IMR-90 (cell line): Measurements from ENCODE around the gene NOVA2. TPM values are rescaled to one million over a fixed set of nuclear protein-coding genes. Genes with fewer than 3 reads are reported as not detected.

ENCODE experiments used
- ATAC-seq: fragments of 200-7000 bp; cut with Tn5 transposase; 2 replicates; pipeline ENCODE4 v1.9.1; 2020; ENCODE audit warnings: low read depth, mild to moderate bottlenecking, moderate library complexity
- BruUV-seq: library from RNA; stranded (reverse); fragments of 400-500 nt; replicated peaks from 2 replicates; lab custom pipeline; 2021; lab: Mats Ljungman, UMichigan
- CTCF ChIA-PET: fragments of 300-600 bp; formaldehyde crosslinking; extraction: SDS; loops from one replicate; lab custom pipeline; 2021; ENCODE audit warnings: antibody characterized with exemption; lab: Yijun Ruan, JAX
- POLR2A ChIA-PET: fragments of 300-600 bp; sonication (Branson Sonifier 250); formaldehyde crosslinking; loops from one replicate; lab custom pipeline; 2022; ENCODE audit warnings: antibody characterized with exemption; ENCODE audit not compliant: unreplicated experiment; lab: Charles Lee
- DNase-seq: peaks from one replicate; pipeline ENCODE4 v3.0.0; 2013
- H2AFZ ChIP-seq: replicated peaks from 2 replicates; pipeline ENCODE3; 2013; ENCODE audit warnings: low read length, mild to moderate bottlenecking; ENCODE audit not compliant: poor library complexity
- H2AK5ac ChIP-seq: 2 replicates; pipeline ENCODE4 v1.6.1; 2013; ENCODE audit warnings: low read depth, low read length, inconsistent platforms
- H2AK9ac ChIP-seq: replicated peaks from 2 replicates; pipeline ENCODE3; 2013; ENCODE audit warnings: mild to moderate bottlenecking, low read depth, low read length, moderate library complexity; ENCODE audit not compliant: poor library complexity
- H2BK120ac ChIP-seq: 2 replicates; pipeline ENCODE4 v1.6.1; 2013; ENCODE audit warnings: low read depth, low read length, inconsistent platforms
- H2BK15ac ChIP-seq: 3 replicates; pipeline ENCODE4 v1.6.1; 2013; ENCODE audit warnings: low read depth, low read length, inconsistent platforms
- H2BK20ac ChIP-seq: 2 replicates; pipeline ENCODE4 v1.6.1; 2013; ENCODE audit warnings: low read depth, mild to moderate bottlenecking, inconsistent platforms, low read length, moderate library complexity
- H2BK5ac ChIP-seq: 2 replicates; pipeline ENCODE4 v1.6.1; 2013; ENCODE audit warnings: mild to moderate bottlenecking, low read depth, low read length, inconsistent platforms; ENCODE audit not compliant: poor library complexity, severe bottlenecking
- H3K14ac ChIP-seq: replicated peaks from 2 replicates; pipeline ENCODE4 v1.6.1; 2013; ENCODE audit warnings: low read depth, low read length, inconsistent platforms
- H3K18ac ChIP-seq: 2 replicates; pipeline ENCODE4 v1.6.1; 2013; ENCODE audit warnings: low read depth, low read length, control low read depth
- H3K23ac ChIP-seq: 2 replicates; pipeline ENCODE4 v1.6.1; 2013; ENCODE audit warnings: low read depth, low read length, inconsistent platforms
- H3K27ac ChIP-seq: 2 replicates; pipeline ENCODE4 v1.5.1; 2013; ENCODE audit warnings: mild to moderate bottlenecking, control low read depth, low read length; ENCODE audit not compliant: insufficient read depth
- H3K27me3 ChIP-seq: 2 replicates; pipeline ENCODE4 v1.6.1; 2013; ENCODE audit warnings: low read length; ENCODE audit not compliant: control insufficient read depth, insufficient read depth
- H3K36me3 ChIP-seq: 2 replicates; pipeline ENCODE4 v1.6.1; 2013; ENCODE audit warnings: low read length, mixed read lengths; ENCODE audit not compliant: control insufficient read depth, insufficient read depth
- H3K4ac ChIP-seq: 2 replicates; pipeline ENCODE4 v1.6.1; 2013; ENCODE audit warnings: low read depth, low read length, inconsistent platforms
- H3K4me1 ChIP-seq: 2 replicates; pipeline ENCODE4 v1.6.1; 2013; ENCODE audit warnings: low read length, mixed read lengths; ENCODE audit not compliant: control insufficient read depth, insufficient read depth
- H3K4me2 ChIP-seq: 2 replicates; pipeline ENCODE4 v1.6.1; 2013; ENCODE audit warnings: low read depth, mild to moderate bottlenecking, control low read depth, low read length, moderate library complexity
- H3K4me3 ChIP-seq: 2 replicates; pipeline ENCODE4 v1.5.1; 2013; ENCODE audit warnings: low read depth, mild to moderate bottlenecking, control low read depth, low read length, moderate library complexity; ENCODE audit not compliant: insufficient read depth
- H3K56ac ChIP-seq: 2 replicates; pipeline ENCODE4 v1.6.1; 2013; ENCODE audit warnings: low read length, inconsistent platforms; ENCODE audit not compliant: insufficient read depth; ENCODE audit errors: extremely low read depth
- H3K79me1 ChIP-seq, 2 experiments: 2 replicates each; pipeline ENCODE4 v1.6.1; 2013; ENCODE audit warnings: low read length in 2 of 2, inconsistent platforms in 1 of 2, low read depth in 1 of 2
- H3K9ac ChIP-seq: 2 replicates; pipeline ENCODE4 v1.6.1; 2013; ENCODE audit warnings: low read depth, low read length, control low read depth
- H3K9me1 ChIP-seq: 2 replicates; pipeline ENCODE4 v1.6.1; 2013; ENCODE audit warnings: low read length, inconsistent platforms; ENCODE audit not compliant: insufficient read depth
- H3K9me3 ChIP-seq: 2 replicates; pipeline ENCODE4 v1.6.1; 2013; ENCODE audit warnings: low read length; ENCODE audit not compliant: control insufficient read depth, insufficient read depth
- H4K20me1 ChIP-seq: 2 replicates; pipeline ENCODE4 v1.6.1; 2013; ENCODE audit warnings: low read length, inconsistent platforms; ENCODE audit not compliant: insufficient read depth
- H4K5ac ChIP-seq: 2 replicates; pipeline ENCODE4 v1.6.1; 2013; ENCODE audit warnings: mild to moderate bottlenecking, low read depth, low read length, control low read depth
- H4K8ac ChIP-seq, 2 experiments: 2 replicates each; pipeline ENCODE4 v1.6.1; 2013; ENCODE audit warnings: low read depth in 2 of 2, low read length in 2 of 2, control low read depth in 1 of 2, inconsistent platforms in 1 of 2
- H4K91ac ChIP-seq: 2 replicates; pipeline ENCODE4 v1.6.1; 2013; ENCODE audit warnings: low read depth, low read length, inconsistent platforms; ENCODE audit not compliant: insufficient read depth
- BHLHE40 ChIP-seq: fragments of 150-350 bp; IDR thresholded peaks from 2 replicates; pipeline ENCODE4 v1.6.1; 2016; ENCODE audit warnings: mild to moderate bottlenecking, low read depth, low read length
- FOS ChIP-seq: fragments of 150-350 bp; IDR thresholded peaks from 2 replicates; pipeline ENCODE4 v1.6.1; 2016; ENCODE audit warnings: low read depth, low read length
- MAFK ChIP-seq: IDR thresholded peaks from 2 replicates; pipeline ENCODE4 v1.6.1; 2012; ENCODE audit warnings: low read depth, low read length, improper control_type of control experiment
- MAZ ChIP-seq: IDR thresholded peaks from 2 replicates; pipeline ENCODE4 v1.6.1; 2012; ENCODE audit warnings: low read depth, mild to moderate bottlenecking, low read length, improper control_type of control experiment, moderate library complexity, borderline replicate concordance
- MXI1 ChIP-seq: IDR thresholded peaks from 2 replicates; pipeline ENCODE4 v1.6.1; 2012; ENCODE audit warnings: low read depth, mild to moderate bottlenecking, low read length, moderate library complexity, borderline replicate concordance
- NFE2L2 ChIP-seq: fragments of 150-350 bp; IDR thresholded peaks from 2 replicates; pipeline ENCODE4 v1.6.1; 2016; ENCODE audit warnings: low read depth, mild to moderate bottlenecking, low read length
- POLR2A ChIP-seq: IDR thresholded peaks from 2 replicates; pipeline ENCODE4 v1.6.1; 2012; ENCODE audit warnings: mild to moderate bottlenecking, low read depth, low read length
- RAD21 ChIP-seq: IDR thresholded peaks from 2 replicates; pipeline ENCODE4 v1.6.1; 2012; ENCODE audit warnings: low read length, improper control_type of control experiment
- RFX5 ChIP-seq: IDR thresholded peaks from 2 replicates; pipeline ENCODE4 v1.8.0; 2012; ENCODE audit warnings: low read depth, mild to moderate bottlenecking, low read length, moderate library complexity
- SMC3 ChIP-seq: fragments of 150-350 bp; IDR thresholded peaks from 2 replicates; pipeline ENCODE4 v1.6.1; 2016; ENCODE audit warnings: low read depth, mild to moderate bottlenecking, antibody characterized with exemption, low read length, moderate library complexity
- WGBS, 2 experiments: methylation state at CpG; one replicate each; pipeline versions ENCODE4 v1.1.5 to v1.1.7; 2013; ENCODE audit warnings: missing lambda C conversion rate in 2 of 2; ENCODE audit not compliant: insufficient read length in 1 of 2; ENCODE audit errors: extremely low coverage in 2 of 2; 5-methylcytosine and 5-hydroxymethylcytosine counted together
- dilution Hi-C: fragments of 300-500 bp; cut with HindIII; formaldehyde crosslinking; loops from one replicate; pipeline ENCODE4 v1.14.3; 2018; ENCODE audit warnings: low sequenced_read_pairs; ENCODE audit not compliant: unreplicated experiment
- in situ Hi-C: fragments of 300-500 bp; cut with MboI; formaldehyde crosslinking; loops from 3 replicates; pipeline ENCODE4 v1.14.3; 2019; ENCODE audit warnings: low sequenced_read_pairs, inconsistent platforms, mixed read lengths
- intact Hi-C: fragments of 100-400 bp; cut with micrococcal nuclease; formaldehyde crosslinking; loops from 2 replicates; pipeline ENCODE4 v1.10.0; 2022
- polyA plus RNA-seq, 3 experiments: library from polyadenylated mRNA; depleted of rRNA; stranded (reverse); fragments of >200 nt; gene quantifications; 2 replicates each; pipeline ENCODE4 v1.2.3, GENCODE V29; 2012; ENCODE audit warnings: low replicate concordance in 1 of 3
- total RNA-seq: library from RNA; depleted of rRNA; stranded (reverse); fragments of >200 nt; gene quantifications from 2 replicates; pipeline ENCODE4 v1.2.3, GENCODE V29; 2012
- TF ChIP-seq, protein P1 (sequence below): fragments of 150-350 bp; IDR thresholded peaks from 2 replicates; pipeline ENCODE4 v1.6.1; 2016; ENCODE audit warnings: low read depth, mild to moderate bottlenecking, low read length, moderate library complexity, borderline replicate concordance
- TF ChIP-seq, protein P2 (sequence below): conservative IDR thresholded peaks from 2 replicates; pipeline ENCODE4 v1.5.1; 2012; ENCODE audit warnings: mild to moderate bottlenecking, low read depth, low read length, improper control_type of control experiment

NOVA2 gene
- total and polyA plus RNA-seq, 2 of the 4 experiments (the other 2 are of a cell fraction), result 0.03 TPM; not detected in 1

DNA sequence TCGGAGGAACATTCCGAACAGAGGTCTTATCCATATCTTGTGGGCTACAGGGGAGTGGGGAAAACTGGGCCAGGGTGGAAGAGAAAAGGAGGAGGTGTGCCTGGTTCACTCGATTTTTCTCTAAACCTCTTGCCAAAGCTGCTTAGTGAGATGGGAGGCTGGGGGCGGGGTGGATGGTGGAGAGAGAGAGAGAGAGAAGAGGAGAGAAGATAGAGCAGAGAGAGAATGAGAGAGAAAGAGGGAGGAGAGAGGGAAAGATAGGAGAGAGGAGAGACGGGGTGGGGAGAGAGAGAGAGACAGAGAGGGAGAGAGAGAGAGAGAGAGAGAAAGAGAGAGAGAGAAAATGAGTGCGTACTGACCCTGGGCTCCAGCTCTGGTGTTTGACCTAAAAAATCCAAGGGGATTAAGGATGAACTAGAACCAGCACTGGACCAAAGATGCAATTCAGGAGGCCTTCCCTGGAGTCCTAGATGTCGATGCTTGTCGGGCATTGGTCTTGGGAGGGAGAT lies 14.1 kb downstream of the NOVA2 start:
- H3K18ac ChIP-seq, result no peak overlapping the region
- H2BK15ac ChIP-seq, result no peak overlapping the region
- H2BK5ac ChIP-seq, result no peak overlapping the region
- H3K27ac ChIP-seq, result no peak overlapping the region
- H4K20me1 ChIP-seq, result no peaks in the 10 kb centered on the region; the same call in 1 of the 2 replicates
- no peak overlapping the region for H4K91ac ChIP-seq
- H3K4me2 ChIP-seq, result no peak overlapping the region
- H2AK9ac ChIP-seq, result no peak overlapping the region
- H3K4me3 ChIP-seq, result no peak overlapping the region
- H2BK120ac ChIP-seq, result no peak overlapping the region
- no peak overlapping the region for H3K23ac ChIP-seq
- no peak overlapping the region for H3K56ac ChIP-seq
- H4K8ac ChIP-seq, result no peak overlapping the region
- peaks cover 4% of the 10 kb centered on the region; the same call in 1 of the 2 replicates for H3K9me1 ChIP-seq
- intact Hi-C loops (no loop called here), dilution Hi-C loops (no loop called here), in situ Hi-C loops (no loop called here)
- ATAC-seq (no peak), DNase-seq (no peak)
- peaks cover 24% of the 10 kb centered on the region for H3K27me3 ChIP-seq
- 48% methylated on average over 2 of the region's 8 CpGs; no CpG with 5 or more reads in 1 of the 2 experiments for WGBS, 2 experiments
- H4K5ac ChIP-seq, result no peak overlapping the region
- H3K14ac ChIP-seq, result no peak overlapping the region
- TF ChIP-seq, protein P1, sequence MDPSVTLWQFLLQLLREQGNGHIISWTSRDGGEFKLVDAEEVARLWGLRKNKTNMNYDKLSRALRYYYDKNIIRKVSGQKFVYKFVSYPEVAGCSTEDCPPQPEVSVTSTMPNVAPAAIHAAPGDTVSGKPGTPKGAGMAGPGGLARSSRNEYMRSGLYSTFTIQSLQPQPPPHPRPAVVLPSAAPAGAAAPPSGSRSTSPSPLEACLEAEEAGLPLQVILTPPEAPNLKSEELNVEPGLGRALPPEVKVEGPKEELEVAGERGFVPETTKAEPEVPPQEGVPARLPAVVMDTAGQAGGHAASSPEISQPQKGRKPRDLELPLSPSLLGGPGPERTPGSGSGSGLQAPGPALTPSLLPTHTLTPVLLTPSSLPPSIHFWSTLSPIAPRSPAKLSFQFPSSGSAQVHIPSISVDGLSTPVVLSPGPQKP, result no peak
- TF ChIP-seq POLR2A, result no peak
- no peak for TF ChIP-seq NFE2L2
- no peak for TF ChIP-seq MXI1
- TF ChIP-seq, protein P2, sequence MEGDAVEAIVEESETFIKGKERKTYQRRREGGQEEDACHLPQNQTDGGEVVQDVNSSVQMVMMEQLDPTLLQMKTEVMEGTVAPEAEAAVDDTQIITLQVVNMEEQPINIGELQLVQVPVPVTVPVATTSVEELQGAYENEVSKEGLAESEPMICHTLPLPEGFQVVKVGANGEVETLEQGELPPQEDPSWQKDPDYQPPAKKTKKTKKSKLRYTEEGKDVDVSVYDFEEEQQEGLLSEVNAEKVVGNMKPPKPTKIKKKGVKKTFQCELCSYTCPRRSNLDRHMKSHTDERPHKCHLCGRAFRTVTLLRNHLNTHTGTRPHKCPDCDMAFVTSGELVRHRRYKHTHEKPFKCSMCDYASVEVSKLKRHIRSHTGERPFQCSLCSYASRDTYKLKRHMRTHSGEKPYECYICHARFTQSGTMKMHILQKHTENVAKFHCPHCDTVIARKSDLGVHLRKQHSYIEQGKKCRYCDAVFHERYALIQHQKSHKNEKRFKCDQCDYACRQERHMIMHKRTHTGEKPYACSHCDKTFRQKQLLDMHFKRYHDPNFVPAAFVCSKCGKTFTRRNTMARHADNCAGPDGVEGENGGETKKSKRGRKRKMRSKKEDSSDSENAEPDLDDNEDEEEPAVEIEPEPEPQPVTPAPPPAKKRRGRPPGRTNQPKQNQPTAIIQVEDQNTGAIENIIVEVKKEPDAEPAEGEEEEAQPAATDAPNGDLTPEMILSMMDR, result no peak
- TF ChIP-seq BHLHE40, result no peak
- TF ChIP-seq MAZ, result no peak
- no peak for TF ChIP-seq FOS
- TF ChIP-seq MAFK, result no peak
- no peak for TF ChIP-seq RAD21
- TF ChIP-seq SMC3, result no peak
- TF ChIP-seq RFX5, result no peak
- no peak overlapping the region for H3K9ac ChIP-seq
- no peaks in the 10 kb centered on the region for H3K9me3 ChIP-seq
- no TSS peak for BruUV-seq
- no peak overlapping the region for H3K4ac ChIP-seq
- ChIA-PET CTCF (no interaction called here), POLR2A (no interaction called here)
- no peaks in the 10 kb centered on the region for H3K36me3 ChIP-seq
- no peak overlapping the region for H2AFZ ChIP-seq
- no peak overlapping the region for H2AK5ac ChIP-seq
- no peak overlapping the region for H2BK20ac ChIP-seq
- no peaks in the 10 kb centered on the region for H3K4me1 ChIP-seq
- no peaks in the 10 kb centered on the region for H3K79me1 ChIP-seq
